Occipital lobe (tissue), 2 donors: ENCODE measurements around the gene OR10G8. TPM values are rescaled to one million over a fixed set of nuclear protein-coding genes. Genes with fewer than 3 reads are reported as not detected.

Experiments
- DNase-seq: peaks from one replicate; lab custom pipeline; 2025; lab: John Stamatoyannopoulos, UW
- total RNA-seq: library from RNA; depleted of rRNA; stranded (reverse); fragments of >200 nt; gene quantifications from one replicate; pipeline ENCODE4 v1.2.3, GENCODE V29; 2014

OR10G8 gene
- total RNA-seq, 1 donor from 2014 or later = not detected

GRCh38 chr11:124078591-124078990 is 52.0 kb downstream of the OR10G8 start:
- no peak for DNase-seq

- no peak for DNase-seq
Observed at GRCh38 chr11:124079631-124080326, 53.2 kb downstream of the OR10G8 start.

Other genes starting within 250 kb of the OR10G8 start
- not detected for gene OR6M1, start 220.4 kb upstream of the OR10G8 start, total RNA-seq
- not detected for gene TMEM225, start 141.1 kb upstream of the OR10G8 start, total RNA-seq
- 0.47 TPM for gene OR8D4, start 124.6 kb upstream of the OR10G8 start, total RNA-seq
- not detected for gene OR4D5, start 87.2 kb upstream of the OR10G8 start, total RNA-seq
- gene OR6T1, start 83.0 kb upstream of the OR10G8 start, total RNA-seq = not detected
- not detected for gene OR10S1, start 49.0 kb upstream of the OR10G8 start, total RNA-seq
- gene OR10G6, start 31.6 kb upstream of the OR10G8 start, total RNA-seq = not detected
- under 0.01 TPM for gene OR10G4, start 13.8 kb upstream of the OR10G8 start, total RNA-seq
- not detected for gene OR10G9, start 3.8 kb upstream of the OR10G8 start, total RNA-seq
- not detected for gene OR10G7, start 14.5 kb downstream of the OR10G8 start, total RNA-seq
- 5.8 TPM for gene VWA5A, start 88.7 kb downstream of the OR10G8 start, total RNA-seq
- gene OR10D3, start 156.5 kb downstream of the OR10G8 start, total RNA-seq = not detected
- not detected for gene OR8G1, start 214.3 kb downstream of the OR10G8 start, total RNA-seq
- gene OR8G5, start 229.6 kb downstream of the OR10G8 start, total RNA-seq = 0.16 TPM